NCI-H526 (cell line): ENCODE results near the gene DCLK1.
"Not testable (repeated sequence)": the region's sequence is repeated elsewhere in the genome, so short reads cannot be mapped to it uniquely, and the experiment has no call there.

Experiments
- DNase-seq, 2 experiments: peaks; one replicate each; lab custom pipeline; 2025; lab: John Stamatoyannopoulos, UW

DCLK1 gene

DNA sequence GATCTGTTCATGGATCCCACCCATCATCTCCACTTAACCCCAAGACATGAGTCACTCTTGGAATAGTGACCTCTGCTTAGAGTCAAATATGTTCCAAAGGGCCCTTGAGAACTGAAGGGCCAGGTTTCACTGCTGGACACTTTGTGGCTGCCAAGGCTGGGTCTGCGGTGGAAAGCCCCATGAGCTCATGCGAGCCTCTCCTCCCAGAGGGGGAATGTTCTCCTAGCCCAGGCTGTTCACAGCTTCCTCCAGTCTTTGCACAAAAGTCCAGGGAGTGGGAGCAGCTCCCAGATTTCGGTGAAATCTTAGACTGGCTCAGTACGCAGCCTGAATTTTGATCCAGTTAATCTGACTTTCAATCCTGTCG is 732 bp upstream of the DCLK1 start:
- peak in 1 of 2 experiments; percentile 15 for DNase-seq

DNA sequence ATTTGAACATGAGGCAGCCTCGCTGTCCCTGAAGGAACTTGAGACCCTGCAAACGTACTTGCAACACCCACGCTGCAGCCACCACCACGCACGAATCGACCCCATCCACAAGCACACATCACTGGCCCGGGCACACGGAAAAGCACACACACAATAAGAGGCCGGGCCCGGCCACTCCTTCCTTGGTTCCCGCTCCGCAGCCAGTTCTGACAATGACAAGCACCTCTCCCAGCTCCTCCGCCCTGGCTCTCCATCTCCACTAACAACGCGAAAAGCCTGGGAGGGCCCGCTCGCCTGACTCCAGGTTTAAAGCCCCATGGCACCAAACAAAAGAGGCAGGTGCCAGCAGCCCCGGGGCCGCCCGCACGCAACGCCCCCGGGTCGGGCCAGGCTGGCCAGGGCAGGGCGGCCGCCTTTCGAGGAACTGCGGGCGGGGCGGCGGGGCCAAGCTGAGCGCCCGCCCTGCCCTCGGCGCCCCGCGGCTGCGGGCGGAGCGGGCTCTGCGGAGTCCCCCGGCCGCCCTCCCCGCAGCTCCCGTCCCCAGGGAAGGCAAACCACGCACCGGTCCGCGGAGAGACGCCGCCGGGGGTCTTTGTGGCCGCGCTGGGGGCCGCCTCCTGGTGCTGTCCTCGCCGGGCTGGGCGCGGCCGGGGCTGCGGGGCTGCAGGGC is 495 bp downstream of the DCLK1 start:
- DNase-seq = peak; percentile 64 to 86

GRCh38 chr13:36130193-36130551 is 1.0 kb downstream of the DCLK1 start:
- peak; percentile 64 to 82 for DNase-seq

GRCh38 chr13:36129539-36129938 is 1.6 kb downstream of the DCLK1 start:
- DNase-seq = peak in 1 of 2 experiments; percentile 21

DNA sequence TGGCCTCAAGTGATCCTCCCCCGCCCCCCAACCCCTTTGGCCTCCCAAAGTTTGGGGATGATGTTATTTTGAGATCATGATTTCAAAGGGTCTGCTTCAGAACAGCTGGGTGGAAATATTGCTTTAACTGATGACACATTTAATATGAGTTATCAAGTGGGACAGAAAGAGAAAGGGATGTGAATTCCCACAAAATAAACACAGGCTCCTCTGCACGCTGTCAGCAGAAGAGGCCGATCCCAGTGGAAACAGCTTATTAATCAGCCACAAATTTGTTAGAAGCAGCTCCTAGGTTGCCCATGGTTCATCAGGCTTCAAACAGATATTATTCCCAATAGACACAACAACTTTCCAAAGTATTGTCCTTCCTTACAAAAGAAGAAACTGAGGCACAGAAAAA is 4.7 kb downstream of the DCLK1 start:
- DNase-seq = no peak

GRCh38 chr13:36125841-36126240 is 5.3 kb downstream of the DCLK1 start:
- no peak for DNase-seq

- no peak for DNase-seq
Measured at GRCh38 chr13:36124236-36124822, 6.9 kb downstream of the DCLK1 start.

GRCh38 chr13:36115306-36115705 is 15.9 kb downstream of the DCLK1 start:
- DNase-seq = no peak

GRCh38 chr13:36114233-36114632 is 16.9 kb downstream of the DCLK1 start:
- no peak for DNase-seq

- no peak for DNase-seq
Measured at GRCh38 chr13:36108954-36109353, 22.2 kb downstream of the DCLK1 start.

DNA sequence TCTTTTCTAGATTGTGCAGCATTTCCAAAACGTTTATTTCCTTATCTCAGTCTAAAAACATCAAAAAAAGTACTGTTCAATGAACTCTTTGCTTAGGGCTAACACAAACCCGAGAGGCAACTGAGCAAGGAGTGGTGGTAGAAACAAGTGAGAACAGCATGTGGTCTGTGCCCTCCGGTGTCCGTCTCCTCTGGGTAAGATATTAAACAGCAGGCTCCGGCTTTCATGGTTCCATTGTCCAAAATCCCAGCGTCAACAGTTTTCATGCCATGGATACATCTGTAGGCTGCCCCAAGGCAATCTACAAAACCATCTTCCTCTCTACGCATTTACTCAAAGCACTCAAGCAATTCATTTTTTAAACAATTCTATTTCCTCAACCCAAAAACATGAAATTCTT is 22.8 kb downstream of the DCLK1 start:
- DNase-seq = no peak

DNA sequence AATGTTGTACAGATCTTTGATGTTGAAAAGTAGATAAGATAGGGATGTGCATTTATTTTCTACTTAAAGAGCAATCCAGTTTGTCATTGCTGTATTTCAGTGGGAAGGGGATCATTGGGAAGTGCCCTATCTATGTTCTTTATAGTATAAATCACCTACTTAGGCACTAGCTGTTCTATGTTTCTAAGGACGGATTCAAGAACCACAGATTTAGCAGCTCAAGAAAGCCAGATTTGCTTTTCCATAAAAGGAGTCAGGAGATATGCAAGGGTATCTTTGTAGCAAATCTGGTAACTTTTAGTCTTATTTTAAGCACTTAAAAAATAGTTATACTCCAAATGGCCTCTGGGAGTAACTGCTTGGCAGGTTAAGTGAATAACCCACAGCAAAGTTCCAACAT is 23.7 kb downstream of the DCLK1 start:
- no peak for DNase-seq

GRCh38 chr13:36105726-36106125 is 25.5 kb downstream of the DCLK1 start:
- DNase-seq = no peak

GRCh38 chr13:36102721-36103120 is 28.5 kb downstream of the DCLK1 start:
- no peak for DNase-seq

DNA sequence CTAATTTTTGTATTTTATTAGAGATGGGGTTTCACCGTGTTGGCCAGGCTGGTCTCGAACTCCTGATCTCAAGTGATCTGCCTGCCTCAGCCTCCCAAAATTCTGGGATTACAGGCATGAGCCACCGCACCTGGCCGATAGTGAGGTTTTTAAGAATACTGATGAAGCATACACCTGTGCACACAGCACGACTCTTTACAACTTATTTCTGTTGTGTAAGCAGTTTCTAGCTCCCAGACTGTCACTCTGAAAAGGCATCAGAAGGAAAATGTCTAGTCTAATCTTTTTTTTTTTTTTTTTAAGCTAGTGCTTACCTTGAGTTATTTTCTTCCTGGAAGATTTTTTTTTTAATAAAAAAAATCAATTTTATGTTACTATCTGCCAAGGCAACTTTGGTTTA is 29.3 kb downstream of the DCLK1 start:
- not testable (repeated sequence) for DNase-seq

DNA sequence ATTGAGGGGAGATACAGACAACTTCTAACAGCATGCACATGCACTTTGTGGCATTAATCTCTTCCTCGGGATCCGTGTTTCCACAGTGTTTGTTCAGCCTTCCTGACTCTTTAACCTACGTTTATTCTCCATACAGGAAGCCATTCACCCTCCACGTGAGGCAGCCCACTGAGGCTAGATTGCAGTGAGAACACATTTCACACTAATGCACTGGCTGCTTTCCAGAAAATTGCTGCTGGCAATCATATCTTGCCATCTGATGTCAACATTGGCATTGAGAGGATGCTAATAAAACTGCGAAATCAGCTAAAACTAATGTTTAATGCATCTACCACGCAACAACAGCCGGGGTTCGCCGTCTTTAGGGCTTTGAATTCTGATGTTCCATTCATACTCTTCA is 30.0 kb downstream of the DCLK1 start:
- no peak for DNase-seq

DNA sequence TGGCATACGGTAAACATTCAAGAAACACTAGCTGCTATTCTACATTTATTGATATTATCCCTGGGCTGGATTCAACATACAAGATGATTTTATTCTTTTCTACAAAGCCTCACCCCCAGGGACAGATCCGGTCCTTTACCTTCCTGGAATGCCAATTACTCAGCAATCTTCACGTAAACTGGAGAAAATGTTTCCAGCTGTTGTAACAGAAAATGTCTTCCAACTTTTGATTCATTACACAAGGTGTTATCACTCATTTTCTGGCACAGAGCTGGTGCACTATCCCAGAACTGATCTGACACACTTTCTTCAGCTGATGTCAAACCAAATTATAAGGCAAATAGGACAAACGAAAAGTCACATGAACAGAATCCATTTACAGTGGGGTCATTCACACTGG is 33.1 kb downstream of the DCLK1 start:
- DNase-seq = no peak

GRCh38 chr13:36096461-36097416 is 34.4 kb downstream of the DCLK1 start:
- no peak for DNase-seq

GRCh38 chr13:36094478-36094877 is 36.7 kb downstream of the DCLK1 start:
- DNase-seq = no peak

GRCh38 chr13:36090592-36090991 is 40.6 kb downstream of the DCLK1 start:
- DNase-seq = no peak

- no peak for DNase-seq
Measured at GRCh38 chr13:36089130-36089647, 42.0 kb downstream of the DCLK1 start.

- no peak for DNase-seq
Measured at GRCh38 chr13:36088463-36088862, 42.7 kb downstream of the DCLK1 start.

DNA sequence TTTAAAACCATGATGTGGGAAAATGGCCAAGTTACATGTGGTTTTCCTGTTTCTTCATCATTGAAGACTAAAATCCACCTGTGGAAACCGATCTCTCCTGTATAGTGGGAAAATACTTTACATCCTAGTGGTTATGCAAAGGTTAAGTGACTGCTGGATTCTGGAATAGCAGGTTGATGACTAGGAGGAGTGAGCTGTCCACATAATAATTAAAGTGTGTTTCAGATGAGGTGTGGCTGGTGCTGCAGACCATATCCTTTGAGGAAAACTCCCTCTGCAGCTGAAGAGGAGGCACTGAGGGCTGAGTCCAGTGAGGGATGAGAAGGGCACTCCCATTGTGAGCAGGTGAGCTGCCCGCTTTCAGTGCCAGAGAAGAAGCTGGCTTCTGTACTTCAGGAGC is 43.2 kb downstream of the DCLK1 start:
- DNase-seq = no peak
